Lower leg skin (tissue), 4 donors: ENCODE measurements around the gene TGFB2. TPM values are rescaled to one million over a fixed set of nuclear protein-coding genes. Genes with fewer than 3 reads are reported as not detected.

Experiments
- DNase-seq, 2 donors: peaks; one replicate each; pipeline ENCODE4 v3.0.0-alpha.2; 2019; ENCODE audit warnings: low spot score in 2 of 2
- H3K4me3 ChIP-seq: fragments of 200-600 bp; sonication (generic); 2 replicates; pipeline ENCODE4 v1.5.1; 2017; ENCODE audit warnings: mild to moderate bottlenecking, low read depth; ENCODE audit not compliant: poor library complexity, severe bottlenecking
- CTCF ChIP-seq, 3 donors: fragments of 450-650 bp; IDR thresholded peaks; one replicate each; pipeline ENCODE4 v1.5.1; 2016; ENCODE audit warnings: antibody characterized with exemption in 3 of 3, mild to moderate bottlenecking in 3 of 3, moderate library complexity in 2 of 3
- POLR2A ChIP-seq, 2 donors: fragments of 450-650 bp; IDR thresholded peaks; one replicate each; pipeline ENCODE4 v1.6.1; 2016 to 2017; ENCODE audit warnings: antibody characterized with exemption in 2 of 2, mild to moderate bottlenecking in 1 of 2, moderate library complexity in 1 of 2
- WGBS, 2 donors: methylation state at CpG; one replicate each; pipeline ENCODE4 v1.1.5; 2018; 5-methylcytosine and 5-hydroxymethylcytosine counted together
- intact Hi-C: fragments of 100-400 bp; cut with DNase I; formaldehyde crosslinking; loops from one replicate; pipeline ENCODE4 v1.15.0; 2023; ENCODE audit warnings: low total_unique reads
- total RNA-seq, 4 donors: library from RNA; depleted of rRNA; stranded (reverse); fragments of >200 nt; gene quantifications; one replicate each; pipeline ENCODE4 v1.1.0, GENCODE V29; 2016

Gene TGFB2
- 1 to 10 TPM in 2 of 4 donors, under 1 TPM in 2; 0.55 to 2.9 (median 1.8) TPM for total RNA-seq

GRCh38 chr1:218344814-218345672 lies at the start of gene TGFB2:
Gene TGFB2, plus strand, starts transcription at chr1:218345336. Its CDS starts 1,366 bp downstream, at chr1:218346702.
- 3 to 4% methylated on average over 22 of the region's 22 CpGs for WGBS, 2 donors

DNA sequence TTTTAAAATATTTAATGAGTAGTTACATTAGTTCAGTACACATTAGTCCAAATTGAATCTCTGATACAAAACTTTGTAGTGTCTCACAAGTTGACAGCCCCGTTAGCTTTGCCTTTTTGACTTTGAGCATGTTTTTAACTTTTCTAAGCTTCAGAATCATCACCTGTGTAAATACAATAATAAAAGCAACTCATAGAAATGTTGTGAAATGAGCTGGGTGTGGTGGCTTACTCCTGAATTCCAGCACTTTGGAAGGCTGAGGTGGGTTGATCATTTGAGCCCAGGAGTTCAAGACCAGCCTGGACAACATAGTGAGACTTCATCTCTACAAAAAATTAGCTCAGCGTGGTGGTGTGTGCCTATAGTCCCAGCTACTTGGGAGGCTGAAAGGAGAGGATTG lies 49.0 kb upstream of the TGFB2 start:
- DNase-seq = no peak
- no peak overlapping the region for H3K4me3 ChIP-seq
- TF ChIP-seq CTCF (IDR thresholded peaks at IDR 0.05) (no peak), POLR2A (IDR thresholded peaks at IDR 0.05) (no peak)
- intact Hi-C loops = no loop called here
- 94 to 100% methylated on average over 2 of the region's 2 CpGs for WGBS, 2 donors

More at GRCh38 chr1:218344814-218345672, at the start of gene TGFB2:
- H3K4me3 ChIP-seq = peak within 1 kb of the TSS; percentile 60
- peak; percentile 59 to 88 for DNase-seq
- TF ChIP-seq POLR2A (IDR thresholded peaks at IDR 0.05) (peak in 1 of 2 donors; percentile 23), CTCF (IDR thresholded peaks at IDR 0.05) (no peak)
- intact Hi-C loops = loop anchor here (10.0 kb wide), 1 partner anchor 1470 kb away; no protein-coding TSS in a partner anchor

- WGBS, 2 donors = 72 to 85% methylated on average over 2 of the region's 2 CpGs
- H3K4me3 ChIP-seq = no peak overlapping the region
- no peak for DNase-seq
- no peak for TF ChIP-seq CTCF (IDR thresholded peaks at IDR 0.05)
- TF ChIP-seq POLR2A (IDR thresholded peaks at IDR 0.05) = no peak
- intact Hi-C loops = no loop called here
Observed at GRCh38 chr1:218297461-218297860, 47.7 kb upstream of the TGFB2 start.

- 67 to 68% methylated on average over 1 of the region's 1 CpG for WGBS, 2 donors
- intact Hi-C loops = no loop called here
- no peak for TF ChIP-seq CTCF (IDR thresholded peaks at IDR 0.05)
- no peak for TF ChIP-seq POLR2A (IDR thresholded peaks at IDR 0.05)
- DNase-seq = no peak
- H3K4me3 ChIP-seq = no peak overlapping the region
Observed at GRCh38 chr1:218297867-218298266, 47.3 kb upstream of the TGFB2 start.

- WGBS, 2 donors = 93 to 95% methylated on average over 4 of the region's 4 CpGs
- intact Hi-C loops = no loop called here
- DNase-seq = no peak
- TF ChIP-seq CTCF (IDR thresholded peaks at IDR 0.05) (no peak), POLR2A (IDR thresholded peaks at IDR 0.05) (no peak)
- no peak overlapping the region for H3K4me3 ChIP-seq
Observed at GRCh38 chr1:218298398-218298797, 46.7 kb upstream of the TGFB2 start.
